K562 (cell line): ENCODE measurements around the gene SOAT2. TPM values are rescaled to one million over a fixed set of nuclear protein-coding genes. Genes with fewer than 3 reads are reported as not detected.

Source experiments
- ATAC-seq: fragments of 200-7000 bp; cut with Tn5 transposase; 3 replicates; pipeline ENCODE4 v1.9.1; 2020; ENCODE audit warnings: moderate library complexity
- BruUV-seq: library from RNA; stranded (reverse); fragments of 400-500 nt; replicated peaks from 2 replicates; lab custom pipeline; 2021; lab: Mats Ljungman, UMichigan
- CTCF ChIA-PET: fragments of 300-600 bp; formaldehyde crosslinking; extraction: SDS; loops from one replicate; lab custom pipeline; 2021; ENCODE audit warnings: low intra/inter-chr PET ratio; lab: Yijun Ruan, JAX
- POLR2A ChIA-PET: fragments of 300-600, 350-650 bp; sonication (Branson Sonifier 250); formaldehyde crosslinking; extraction: SDS; loops from one replicate; lab custom pipeline; 2021; ENCODE audit warnings: antibody characterized with exemption, inconsistent platforms; lab: Yijun Ruan, JAX
- DNase-seq, 4 experiments: peaks; one replicate each; pipeline versions ENCODE4 v3.0.0 to v3.0.0-alpha.2; 2011 to 2018; ENCODE audit warnings: low spot score in 3 of 4, mixed read lengths in 3 of 4; ENCODE audit errors: extremely low read depth in 1 of 4
- FAIRE-seq: peaks from 2 replicates; lab custom pipeline; 2011; peaks lifted over from hg19 to GRCh38; lab: Jason Lieb, UNC
- H2AFZ ChIP-seq: 2 replicates; pipeline ENCODE4 v1.6.0; 2011; ENCODE audit warnings: low read depth, low read length, control low read depth, inconsistent platforms
- H3K27ac ChIP-seq: fragments of 200-600 bp; 3 replicates; pipeline ENCODE4 v1.8.0; 2011; ENCODE audit warnings: low read depth, mild to moderate bottlenecking, control low read depth, inconsistent platforms, low read length, moderate library complexity, mixed read lengths; ENCODE audit errors: extremely low read depth
- H3K27me3 ChIP-seq, 2 experiments: fragments of 300-600 bp in 1 of 2; 2 replicates in 1 of 2; 3 replicates in 1 of 2; pipeline versions ENCODE4 v1.6.0 to v1.8.0; 2011; ENCODE audit warnings: inconsistent platforms in 2 of 2, low read length in 2 of 2, mild to moderate bottlenecking in 1 of 2, mixed read lengths in 1 of 2, moderate library complexity in 1 of 2; ENCODE audit not compliant: control insufficient read depth in 2 of 2, insufficient read depth in 2 of 2
- H3K36me3 ChIP-seq: fragments of 300-600 bp; 3 replicates; pipeline ENCODE4 v1.8.0; 2011; ENCODE audit warnings: mild to moderate bottlenecking, low read length, inconsistent platforms; ENCODE audit not compliant: control insufficient read depth, insufficient read depth
- H3K4me1 ChIP-seq, 2 experiments: fragments of 200-600 bp in 1 of 2; replicated peaks in 1 of 2; 2 replicates in 1 of 2; 3 replicates in 1 of 2; pipeline versions ENCODE4 v1.5.1 to v1.8.0; 2011; ENCODE audit warnings: inconsistent platforms in 2 of 2, low read length in 2 of 2, mild to moderate bottlenecking in 1 of 2, mixed read lengths in 1 of 2, moderate library complexity in 1 of 2; ENCODE audit not compliant: control insufficient read depth in 2 of 2, insufficient read depth in 2 of 2
- H3K4me2 ChIP-seq: 2 replicates; pipeline ENCODE4 v1.6.1; 2011; ENCODE audit warnings: low read length, control low read depth, inconsistent platforms, mixed read lengths; ENCODE audit not compliant: insufficient read depth
- H3K4me3 ChIP-seq: fragments of 200-600 bp; sonication (generic), shearing (Covaris generic); 2 replicates; pipeline ENCODE4 v1.5.1; 2016; ENCODE audit warnings: control low read depth, inconsistent platforms
- H3K79me2 ChIP-seq: fragments of 200-600 bp; 3 replicates; pipeline ENCODE4 v1.8.0; 2011; ENCODE audit warnings: low read length, inconsistent platforms; ENCODE audit not compliant: control insufficient read depth, insufficient read depth
- H3K9ac ChIP-seq, 2 experiments: 2 replicates each; pipeline versions ENCODE4 v1.6.0 to v1.6.1; 2011; ENCODE audit warnings: low read depth in 2 of 2, low read length in 2 of 2, control low read depth in 1 of 2, inconsistent platforms in 1 of 2, mild to moderate bottlenecking in 1 of 2, mixed read lengths in 1 of 2; ENCODE audit not compliant: insufficient read depth in 1 of 2
- H3K9me1 ChIP-seq: one replicate; pipeline ENCODE4 v1.6.0; 2011; ENCODE audit warnings: inconsistent platforms, mild to moderate bottlenecking, low read length, moderate library complexity; ENCODE audit not compliant: control insufficient read depth, insufficient read depth
- H3K9me3 ChIP-seq: replicated peaks from 2 replicates; pipeline ENCODE4 v1.5.1; 2011; ENCODE audit warnings: low read depth, low read length, inconsistent platforms; ENCODE audit not compliant: control insufficient read depth, insufficient read depth
- H4K20me1 ChIP-seq: replicated peaks from 2 replicates; pipeline ENCODE4 v1.6.1; 2011; ENCODE audit warnings: low read length, inconsistent platforms, mixed read lengths; ENCODE audit not compliant: control insufficient read depth, insufficient read depth
- CHD4 ChIP-seq: fragments of 200-600 bp; sonication (generic); IDR thresholded peaks from 3 replicates; pipeline ENCODE4 v1.6.1; 2012; ENCODE audit warnings: low read depth, mild to moderate bottlenecking, mixed read lengths, low read length, inconsistent platforms; ENCODE audit not compliant: insufficient read depth, insufficient replicate concordance, poor library complexity, severe bottlenecking
- KDM4B ChIP-seq, 2 experiments: fragments of 450-650 bp in 1 of 2; sonication (generic) in 1 of 2; IDR thresholded peaks; 2 replicates each; pipeline ENCODE4 v1.6.1; 2016 to 2017; ENCODE audit warnings: borderline replicate concordance in 2 of 2, antibody characterized with exemption in 1 of 2, low read depth in 1 of 2, mild to moderate bottlenecking in 1 of 2
- NFIC ChIP-seq: fragments of 450-650 bp; IDR thresholded peaks from 2 replicates; pipeline ENCODE4 v1.6.1; 2017; ENCODE audit warnings: mild to moderate bottlenecking, inconsistent platforms
- NONO ChIP-seq, 2 experiments: fragments of 200-400 bp in 1 of 2; fragments of 450-650 bp in 1 of 2; formaldehyde crosslinking in 1 of 2; IDR thresholded peaks; 2 replicates each; pipeline ENCODE4 v1.6.1; 2017; ENCODE audit warnings: low read depth in 2 of 2, mild to moderate bottlenecking in 2 of 2, moderate library complexity in 2 of 2, low read length in 1 of 2
- PTBP1 ChIP-seq: fragments of 200-400 bp; formaldehyde crosslinking; IDR thresholded peaks from 2 replicates; pipeline ENCODE4 v1.6.1; 2017; ENCODE audit warnings: low read depth, low read length
- RCOR1 ChIP-seq, 2 experiments: IDR thresholded peaks; 2 replicates each; pipeline ENCODE4 v1.6.1; 2012; ENCODE audit warnings: low read depth in 2 of 2, low read length in 2 of 2, borderline replicate concordance in 1 of 2, improper control_type of control experiment in 1 of 2
- RHOXF2B ChIP-seq: fragments of 250-450 bp; sonication (Bioruptor Pico); conservative IDR thresholded peaks from 2 replicates; pipeline ENCODE4 v1.5.1; 2021
- ZNF121 ChIP-seq: sonication (generic); formaldehyde crosslinking; conservative IDR thresholded peaks from 2 replicates; pipeline ENCODE4 v1.8.0; 2022; ENCODE audit warnings: missing genetic modification reagents
- ZNF561 ChIP-seq: fragments of 450-650 bp; formaldehyde crosslinking; conservative IDR thresholded peaks from 2 replicates; pipeline ENCODE4 v1.4.0; 2020; ENCODE audit warnings: mild to moderate bottlenecking, moderate library complexity
- WGBS: fragments of 100-300 bp; shearing (Covaris generic); methylation state at CpG from one replicate; pipeline ENCODE4 v1.1.6; 2016; ENCODE audit warnings: low coverage, mixed read lengths; ENCODE audit not compliant: insufficient coverage; ENCODE audit errors: missing lambda C conversion rate; 5-methylcytosine and 5-hydroxymethylcytosine counted together
- in situ Hi-C: fragments of 300-500 bp; cut with MboI; formaldehyde crosslinking; loops from 4 replicates; pipeline ENCODE4 v1.15.0; 2018; ENCODE audit warnings: inconsistent platforms, mixed read lengths
- intact Hi-C: fragments of 100-400 bp; cut with micrococcal nuclease; formaldehyde crosslinking; loops from 2 replicates; pipeline ENCODE4 v1.14.2; 2022
- polyA plus RNA-seq, 8 experiments: library from polyadenylated mRNA; depleted of rRNA in 4 of 8; stranded (reverse) in 5 of 8; unstranded in 3 of 8; fragments of >200 nt; fragmentation: Nextera tagmentation in 2 of 8; fragmentation: Illumina TruSeq in 1 of 8; extraction: Ambion mirVana in 2 of 8; extraction: Trizol in 1 of 8; gene quantifications; 2 replicates each; pipeline versions ENCODE4 v1.2.1 to v1.2.3, GENCODE V29; 2011 to 2014; ENCODE audit warnings: inconsistent platforms in 1 of 8, missing spikeins in 1 of 8
- total RNA-seq, 7 experiments: library from RNA; depleted of rRNA in 6 of 7; stranded (reverse); fragments of >200 nt in 6 of 7; fragmentation: Illumina TruSeq in 2 of 7; extraction: Trizol in 2 of 7; gene quantifications; 2 replicates each; pipeline versions ENCODE4 v1.2.1 to v1.2.3, GENCODE V29; 2011 to 2021; ENCODE audit warnings: low replicate concordance in 1 of 7
- TF ChIP-seq, protein P1 (sequence below): fragments of 250-450 bp; sonication (Bioruptor Pico); IDR thresholded peaks from 2 replicates; pipeline ENCODE4 v1.4.0; 2020
- TF ChIP-seq, protein P2 (sequence below): fragments of 450-650 bp; formaldehyde crosslinking; IDR thresholded peaks from 2 replicates; pipeline ENCODE4 v1.4.0; 2020; ENCODE audit warnings: mild to moderate bottlenecking, moderate library complexity
- TF ChIP-seq, protein P3 (sequence below): sonication (generic); formaldehyde crosslinking; IDR thresholded peaks from 2 replicates; pipeline ENCODE4 v1.8.1; 2023; ENCODE audit warnings: mild to moderate bottlenecking, missing genetic modification reagents
- TF ChIP-seq, protein P4 (sequence below): fragments of 250-450 bp; sonication (Bioruptor Pico); IDR thresholded peaks from 2 replicates; pipeline ENCODE4 v1.5.1; 2021; ENCODE audit warnings: mild to moderate bottlenecking

Gene SOAT2
- total and polyA plus RNA-seq, 9 of the 15 experiments (the other 6 are each of a cell fraction or from before 2014, with no cell fraction given): 0.04 TPM; not detected in 8

DNA sequence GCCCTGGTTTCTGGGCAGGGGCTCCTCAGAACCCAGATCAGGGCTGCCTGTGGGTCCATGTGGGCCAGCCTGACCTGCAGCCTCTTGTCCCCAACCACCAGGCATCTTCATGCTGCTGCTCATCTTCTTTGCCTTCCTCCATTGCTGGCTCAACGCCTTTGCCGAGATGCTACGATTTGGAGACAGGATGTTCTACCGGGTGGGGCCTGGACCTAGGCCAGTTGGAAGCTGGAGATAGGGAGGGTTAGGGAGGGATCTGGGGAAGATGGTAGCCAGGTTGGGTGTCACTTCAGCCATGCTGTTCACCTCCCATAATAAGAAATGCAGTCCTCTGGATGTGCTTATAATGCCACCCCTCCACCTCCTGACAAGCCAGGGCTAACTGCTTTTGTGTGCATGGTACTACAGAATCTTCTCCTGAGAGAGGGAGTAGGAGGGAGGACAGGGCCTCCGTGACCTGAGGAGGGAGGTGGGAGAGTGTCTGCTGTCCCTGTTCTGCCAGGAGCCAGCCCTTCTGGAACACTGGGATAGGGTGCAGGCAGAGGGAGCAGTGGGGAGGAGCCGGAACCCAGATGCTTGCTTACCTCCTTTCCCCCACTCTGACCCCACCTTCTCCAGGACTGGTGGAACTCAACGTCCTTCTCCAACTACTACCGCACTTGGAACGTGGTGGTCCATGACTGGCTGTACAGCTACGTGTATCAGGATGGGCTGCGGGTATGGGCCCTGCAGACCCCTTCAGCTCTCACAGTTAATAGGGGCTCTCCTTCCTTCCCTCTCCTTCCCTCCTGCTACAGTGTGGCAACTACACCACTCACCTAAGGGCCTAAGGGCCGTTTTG lies 17.6 kb downstream of the SOAT2 start:
- POLR2A ChIA-PET: no interaction called here
- FAIRE-seq: no peak
- 40% methylated on average over 12 of the region's 12 CpGs for WGBS
- in situ Hi-C loops: no loop called here
- H3K9ac ChIP-seq: peak overlapping the region in 1 of 2 experiments; percentile 67; a peak in 1 of 4 replicates
- intact Hi-C loops: no loop called here
- no peaks in the 10 kb centered on the region for H3K79me2 ChIP-seq
- no peak overlapping the region for H3K4me2 ChIP-seq
- H3K9me1 ChIP-seq: no peaks in the 10 kb centered on the region
- no peaks in the 10 kb centered on the region for H3K9me3 ChIP-seq
- CTCF ChIA-PET: no interaction called here
- no peaks in the 10 kb centered on the region for H4K20me1 ChIP-seq
- DNase-seq: peak in 3 of 4 experiments; percentile 24 to 35 (median 29)
- H3K4me1 ChIP-seq: peaks cover 2 to 9% of the 10 kb centered on the region in 2 experiments; a peak in 3 of 5 replicates
- BruUV-seq: no TSS peak
- no peaks in the 10 kb centered on the region for H3K36me3 ChIP-seq
- H3K4me3 ChIP-seq: no peak overlapping the region
- H3K27me3 ChIP-seq: no peaks in the 10 kb centered on the region
- peak; percentile 61 for ATAC-seq
- no peak overlapping the region for H3K27ac ChIP-seq
- H2AFZ ChIP-seq: no peak overlapping the region
- TF ChIP-seq RCOR1 (IDR thresholded peaks at IDR 0.05; ENCODE audit: borderline replicate concordance in 1 of 2, low read depth in 2 of 2, low read length in 2 of 2) (peak in 1 of 2 experiments; percentile 51; a peak in 1 of 4 replicates), ZNF121 (CRISPR knock-in tag) (no peak), NONO (IDR thresholded peaks at IDR 0.05; ENCODE audit: low read depth in 2 of 2, low read length in 1 of 2) (no peak), CHD4 (no peak), KDM4B (IDR thresholded peaks at IDR 0.05; ENCODE audit: borderline replicate concordance in 2 of 2, low read depth in 1 of 2) (no peak), PTBP1 (no peak), ZNF561 (no peak), NFIC (peak; percentile 56), RHOXF2B (CRISPR knock-in tag) (no peak)
- TF ChIP-seq, protein P1, sequence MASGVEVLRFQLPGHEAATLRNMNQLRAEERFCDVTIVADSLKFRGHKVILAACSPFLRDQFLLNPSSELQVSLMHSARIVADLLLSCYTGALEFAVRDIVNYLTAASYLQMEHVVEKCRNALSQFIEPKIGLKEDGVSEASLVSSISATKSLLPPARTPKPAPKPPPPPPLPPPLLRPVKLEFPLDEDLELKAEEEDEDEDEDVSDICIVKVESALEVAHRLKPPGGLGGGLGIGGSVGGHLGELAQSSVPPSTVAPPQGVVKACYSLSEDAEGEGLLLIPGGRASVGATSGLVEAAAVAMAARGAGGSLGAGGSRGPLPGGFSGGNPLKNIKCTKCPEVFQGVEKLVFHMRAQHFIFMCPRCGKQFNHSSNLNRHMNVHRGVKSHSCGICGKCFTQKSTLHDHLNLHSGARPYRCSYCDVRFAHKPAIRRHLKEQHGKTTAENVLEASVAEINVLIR: no peak
- TF ChIP-seq, protein P2, sequence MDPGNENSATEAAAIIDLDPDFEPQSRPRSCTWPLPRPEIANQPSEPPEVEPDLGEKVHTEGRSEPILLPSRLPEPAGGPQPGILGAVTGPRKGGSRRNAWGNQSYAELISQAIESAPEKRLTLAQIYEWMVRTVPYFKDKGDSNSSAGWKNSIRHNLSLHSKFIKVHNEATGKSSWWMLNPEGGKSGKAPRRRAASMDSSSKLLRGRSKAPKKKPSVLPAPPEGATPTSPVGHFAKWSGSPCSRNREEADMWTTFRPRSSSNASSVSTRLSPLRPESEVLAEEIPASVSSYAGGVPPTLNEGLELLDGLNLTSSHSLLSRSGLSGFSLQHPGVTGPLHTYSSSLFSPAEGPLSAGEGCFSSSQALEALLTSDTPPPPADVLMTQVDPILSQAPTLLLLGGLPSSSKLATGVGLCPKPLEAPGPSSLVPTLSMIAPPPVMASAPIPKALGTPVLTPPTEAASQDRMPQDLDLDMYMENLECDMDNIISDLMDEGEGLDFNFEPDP (CRISPR knock-in tag): no peak
- TF ChIP-seq, protein P3, sequence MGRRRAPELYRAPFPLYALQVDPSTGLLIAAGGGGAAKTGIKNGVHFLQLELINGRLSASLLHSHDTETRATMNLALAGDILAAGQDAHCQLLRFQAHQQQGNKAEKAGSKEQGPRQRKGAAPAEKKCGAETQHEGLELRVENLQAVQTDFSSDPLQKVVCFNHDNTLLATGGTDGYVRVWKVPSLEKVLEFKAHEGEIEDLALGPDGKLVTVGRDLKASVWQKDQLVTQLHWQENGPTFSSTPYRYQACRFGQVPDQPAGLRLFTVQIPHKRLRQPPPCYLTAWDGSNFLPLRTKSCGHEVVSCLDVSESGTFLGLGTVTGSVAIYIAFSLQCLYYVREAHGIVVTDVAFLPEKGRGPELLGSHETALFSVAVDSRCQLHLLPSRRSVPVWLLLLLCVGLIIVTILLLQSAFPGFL (CRISPR knock-in tag): no peak
- TF ChIP-seq, protein P4, sequence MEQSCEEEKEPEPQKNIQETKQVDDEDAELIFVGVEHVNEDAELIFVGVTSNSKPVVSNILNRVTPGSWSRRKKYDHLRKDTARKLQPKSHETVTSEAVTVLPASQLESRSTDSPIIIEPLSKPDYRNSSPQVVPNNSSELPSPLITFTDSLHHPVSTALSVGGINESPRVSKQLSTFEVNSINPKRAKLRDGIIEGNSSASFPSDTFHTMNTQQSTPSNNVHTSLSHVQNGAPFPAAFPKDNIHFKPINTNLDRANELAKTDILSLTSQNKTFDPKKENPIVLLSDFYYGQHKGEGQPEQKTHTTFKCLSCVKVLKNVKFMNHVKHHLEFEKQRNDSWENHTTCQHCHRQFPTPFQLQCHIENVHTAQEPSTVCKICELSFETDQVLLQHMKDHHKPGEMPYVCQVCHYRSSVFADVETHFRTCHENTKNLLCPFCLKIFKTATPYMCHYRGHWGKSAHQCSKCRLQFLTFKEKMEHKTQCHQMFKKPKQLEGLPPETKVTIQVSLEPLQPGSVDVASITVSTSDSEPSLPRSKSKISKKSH (CRISPR knock-in tag): no peak
